Suppressor macrophage treated with lipopolysaccharide for 1 hour (primary cell): ENCODE data around the gene NEDD4.
"Not testable (repeated sequence)": the region's sequence is repeated elsewhere in the genome, so short reads cannot be mapped to it uniquely, and the experiment has no call there.

ENCODE experiments used
- DNase-seq, 3 donors: peaks; one replicate each; pipeline ENCODE4 v3.0.0-alpha.2; 2020 to 2022

Gene NEDD4

GRCh38 chr15:55821740-55822139, 171.7 kb downstream of the NEDD4 start:
- not testable (repeated sequence) for DNase-seq

GRCh38 chr15:55820043-55820442, 173.4 kb downstream of the NEDD4 start:
- DNase-seq = no peak

- DNase-seq = no peak
Measured at GRCh38 chr15:55819397-55820034, 173.9 kb downstream of the NEDD4 start.

GRCh38 chr15:55816017-55816416, 177.4 kb downstream of the NEDD4 start:
- no peak for DNase-seq

- no peak for DNase-seq
Measured at GRCh38 chr15:55802600-55803376, 190.6 kb downstream of the NEDD4 start.

GRCh38 chr15:55800216-55800615, 193.2 kb downstream of the NEDD4 start:
- DNase-seq = no peak

GRCh38 chr15:55799291-55800212, 193.9 kb downstream of the NEDD4 start:
- DNase-seq = peak; percentile 30 to 37 (median 32)

- DNase-seq = no peak
Measured at GRCh38 chr15:55796321-55796965, 197.0 kb downstream of the NEDD4 start.

- DNase-seq = no peak
Measured at GRCh38 chr15:55795031-55795430, 198.4 kb downstream of the NEDD4 start.

- DNase-seq = no peak
Measured at GRCh38 chr15:55791551-55792400, 201.6 kb downstream of the NEDD4 start.

- DNase-seq = peak in 2 of 3 donors; percentile 11 to 23
Measured at GRCh38 chr15:55789066-55789660, 204.2 kb downstream of the NEDD4 start.

GRCh38 chr15:55786341-55786740, 207.1 kb downstream of the NEDD4 start:
- no peak for DNase-seq

GRCh38 chr15:55785593-55785992, 207.8 kb downstream of the NEDD4 start:
- not testable (repeated sequence) for DNase-seq

- DNase-seq = no peak
Measured at GRCh38 chr15:55784286-55784685, 209.1 kb downstream of the NEDD4 start.

GRCh38 chr15:55782901-55783300, 210.5 kb downstream of the NEDD4 start:
- no peak for DNase-seq

GRCh38 chr15:55780292-55780691, 213.1 kb downstream of the NEDD4 start:
- no peak for DNase-seq

GRCh38 chr15:55778932-55779331, 214.5 kb downstream of the NEDD4 start:
- DNase-seq = no peak
